Parathyroid adenoma (tissue), 2 donors: ENCODE data around the gene INAFM2.

ENCODE experiments used
- H2AFZ ChIP-seq: fragments of 300-600 bp; sonication (generic); one replicate; pipeline ENCODE4 v1.7.0; 2017; ENCODE audit warnings: antibody characterized with exemption, mild to moderate bottlenecking
- H3K27ac ChIP-seq: fragments of 300-600 bp; sonication (generic); one replicate; pipeline ENCODE4 v1.7.0; 2017
- H3K27me3 ChIP-seq: fragments of 300-600 bp; sonication (generic); one replicate; pipeline ENCODE4 v1.7.0; 2017; ENCODE audit warnings: low read length; ENCODE audit not compliant: control insufficient read depth, insufficient read depth
- H3K36me3 ChIP-seq: fragments of 300-600 bp; sonication (generic); one replicate; pipeline ENCODE4 v1.7.0; 2017; ENCODE audit warnings: low read length; ENCODE audit not compliant: control insufficient read depth, insufficient read depth
- H3K4me1 ChIP-seq: fragments of 300-600 bp; sonication (generic); one replicate; pipeline ENCODE4 v1.7.0; 2017; ENCODE audit warnings: control low read depth
- H3K4me2 ChIP-seq: fragments of 300-600 bp; sonication (generic); one replicate; pipeline ENCODE4 v1.7.0; 2017; ENCODE audit warnings: low read length
- H3K4me3 ChIP-seq: fragments of 300-600 bp; sonication (generic); one replicate; pipeline ENCODE4 v1.7.0; 2017; ENCODE audit warnings: low read depth, low read length
- H3K79me2 ChIP-seq: fragments of 300-600 bp; sonication (generic); one replicate; pipeline ENCODE4 v1.7.0; 2017; ENCODE audit warnings: control low read depth
- H3K9ac ChIP-seq: fragments of 300-600 bp; sonication (generic); one replicate; pipeline ENCODE4 v1.7.0; 2017; ENCODE audit warnings: mild to moderate bottlenecking
- H3K9me3 ChIP-seq: fragments of 300-600 bp; sonication (generic); one replicate; pipeline ENCODE4 v1.7.0; 2017; ENCODE audit warnings: low read length; ENCODE audit not compliant: control insufficient read depth
- TF ChIP-seq, protein P1 (sequence below): fragments of 300-600 bp; sonication (generic); IDR thresholded peaks from one replicate; pipeline ENCODE4 v1.7.0; 2017; ENCODE audit warnings: antibody characterized with exemption, mild to moderate bottlenecking
- donor health status: primary hyperparathyroidism.

Gene INAFM2

DNA sequence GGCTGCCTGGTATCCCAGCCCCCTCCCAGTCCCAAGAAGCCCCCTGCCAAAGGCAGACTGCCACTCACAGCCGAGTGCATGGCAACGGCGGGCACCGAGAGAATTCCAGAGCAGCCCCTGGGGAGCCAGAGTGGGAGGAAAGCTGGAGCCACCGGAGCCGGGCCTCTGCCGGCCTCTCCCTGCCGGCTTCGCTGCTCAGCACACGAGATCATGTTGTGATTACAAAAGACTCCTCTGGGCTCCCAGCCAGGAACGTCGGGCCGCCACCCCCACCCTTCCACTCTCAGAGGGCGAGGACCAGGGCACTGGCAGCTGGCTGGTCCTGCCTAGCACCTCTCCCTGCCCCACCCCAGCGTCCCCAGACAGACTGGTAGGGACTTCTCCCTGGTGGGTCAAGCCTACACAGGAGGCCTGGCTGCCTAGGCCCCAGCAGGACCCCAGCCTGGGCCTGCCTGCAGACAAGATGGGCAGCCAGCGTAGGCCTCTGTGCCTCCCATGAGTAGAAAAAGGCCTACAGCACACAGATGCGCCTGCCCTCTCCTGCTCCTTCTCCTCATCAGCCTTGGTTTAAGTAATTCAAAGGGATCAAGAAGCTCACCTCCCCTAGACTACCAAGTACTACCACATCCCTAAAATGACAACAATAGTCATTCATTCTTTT, 17.4 kb downstream of the INAFM2 start, which contains the start of gene CCDC9B:
TSS of gene CCDC9B (minus strand) at position 200 of the 661 bp plus-strand sequence. CDS start at position 80, 120 bp downstream.
- H3K4me2 ChIP-seq: peak within 1 kb of the TSS; percentile 76
- TF ChIP-seq, protein P1, sequence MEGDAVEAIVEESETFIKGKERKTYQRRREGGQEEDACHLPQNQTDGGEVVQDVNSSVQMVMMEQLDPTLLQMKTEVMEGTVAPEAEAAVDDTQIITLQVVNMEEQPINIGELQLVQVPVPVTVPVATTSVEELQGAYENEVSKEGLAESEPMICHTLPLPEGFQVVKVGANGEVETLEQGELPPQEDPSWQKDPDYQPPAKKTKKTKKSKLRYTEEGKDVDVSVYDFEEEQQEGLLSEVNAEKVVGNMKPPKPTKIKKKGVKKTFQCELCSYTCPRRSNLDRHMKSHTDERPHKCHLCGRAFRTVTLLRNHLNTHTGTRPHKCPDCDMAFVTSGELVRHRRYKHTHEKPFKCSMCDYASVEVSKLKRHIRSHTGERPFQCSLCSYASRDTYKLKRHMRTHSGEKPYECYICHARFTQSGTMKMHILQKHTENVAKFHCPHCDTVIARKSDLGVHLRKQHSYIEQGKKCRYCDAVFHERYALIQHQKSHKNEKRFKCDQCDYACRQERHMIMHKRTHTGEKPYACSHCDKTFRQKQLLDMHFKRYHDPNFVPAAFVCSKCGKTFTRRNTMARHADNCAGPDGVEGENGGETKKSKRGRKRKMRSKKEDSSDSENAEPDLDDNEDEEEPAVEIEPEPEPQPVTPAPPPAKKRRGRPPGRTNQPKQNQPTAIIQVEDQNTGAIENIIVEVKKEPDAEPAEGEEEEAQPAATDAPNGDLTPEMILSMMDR: peak; percentile 7
- peaks cover 23% of the 10 kb centered on the region for H3K4me1 ChIP-seq
- H3K79me2 ChIP-seq: peaks cover 12% of the 10 kb centered on the region
- no peaks in the 10 kb centered on the region for H3K27me3 ChIP-seq
- peak within 1 kb of the TSS; percentile 56 for H3K4me3 ChIP-seq
- peak within 1 kb of the TSS; percentile 23 for H2AFZ ChIP-seq
- peak within 1 kb of the TSS; percentile 92 for H3K27ac ChIP-seq
- no peaks in the 10 kb centered on the region for H3K36me3 ChIP-seq
- H3K9ac ChIP-seq: no peak within 1 kb of the TSS
- H3K9me3 ChIP-seq: no peaks in the 10 kb centered on the region

GRCh38 chr15:40342416-40343320, 19.2 kb downstream of the INAFM2 start:
- H3K27ac ChIP-seq: peak overlapping the region; percentile 11
- no peak overlapping the region for H3K4me3 ChIP-seq
- no peaks in the 10 kb centered on the region for H3K36me3 ChIP-seq
- H3K79me2 ChIP-seq: peaks cover 12% of the 10 kb centered on the region
- no peaks in the 10 kb centered on the region for H3K9me3 ChIP-seq
- H3K27me3 ChIP-seq: no peaks in the 10 kb centered on the region
- H3K9ac ChIP-seq: no peak overlapping the region
- H3K4me2 ChIP-seq: no peak overlapping the region
- TF ChIP-seq, protein P1: no peak
- H3K4me1 ChIP-seq: peaks cover 23% of the 10 kb centered on the region
- H2AFZ ChIP-seq: no peak overlapping the region

- peaks cover 10% of the 10 kb centered on the region for H3K79me2 ChIP-seq
- H3K36me3 ChIP-seq: no peaks in the 10 kb centered on the region
- H2AFZ ChIP-seq: no peak overlapping the region
- H3K4me2 ChIP-seq: no peak overlapping the region
- no peak overlapping the region for H3K4me3 ChIP-seq
- peak overlapping the region; percentile 11 for H3K27ac ChIP-seq
- no peak overlapping the region for H3K9ac ChIP-seq
- peaks cover 19% of the 10 kb centered on the region for H3K4me1 ChIP-seq
- TF ChIP-seq, protein P1: no peak
- no peaks in the 10 kb centered on the region for H3K9me3 ChIP-seq
- H3K27me3 ChIP-seq: no peaks in the 10 kb centered on the region
Observed at GRCh38 chr15:40343512-40343911, 20.0 kb downstream of the INAFM2 start.

- H3K27ac ChIP-seq: no peak overlapping the region
- peaks cover 13% of the 10 kb centered on the region for H3K4me1 ChIP-seq
- H3K9me3 ChIP-seq: no peaks in the 10 kb centered on the region
- H3K79me2 ChIP-seq: peaks cover 4% of the 10 kb centered on the region
- no peaks in the 10 kb centered on the region for H3K27me3 ChIP-seq
- no peak overlapping the region for H2AFZ ChIP-seq
- H3K4me2 ChIP-seq: no peak overlapping the region
- H3K4me3 ChIP-seq: no peak overlapping the region
- no peaks in the 10 kb centered on the region for H3K36me3 ChIP-seq
- TF ChIP-seq, protein P1: no peak
- no peak overlapping the region for H3K9ac ChIP-seq
Observed at GRCh38 chr15:40344217-40344616, 20.7 kb downstream of the INAFM2 start.
